Heart left ventricle (tissue), 16 donors: ENCODE data around the gene EXOC4. TPM values are rescaled to one million over a fixed set of nuclear protein-coding genes. Genes with fewer than 3 reads are reported as not detected.

Experiments
- ATAC-seq, 4 donors: fragments of 200-7000 bp; cut with Tn5 transposase; one replicate each; pipeline ENCODE4 v1.9.1; 2020 to 2022; ENCODE audit warnings: moderate library complexity in 4 of 4, mild to moderate bottlenecking in 3 of 4, moderate number of reproducible peaks in 1 of 4
- DNase-seq, 5 donors: peaks; one replicate each; pipeline ENCODE4 v3.0.0-alpha.2; 2020
- H3K27ac ChIP-seq, 12 donors: fragments of 200-600 bp; sonication (generic) in 4 of 12; one replicate each; pipeline versions ENCODE4 v1.5.0 to v1.8.0; 2016 to 2022; ENCODE audit warnings: mild to moderate bottlenecking in 2 of 12
- H3K27me3 ChIP-seq, 9 donors: fragments of 200-600 bp; sonication (generic) in 2 of 9; one replicate each; pipeline versions ENCODE4 v1.5.1 to v1.8.0; 2016 to 2022; ENCODE audit warnings: mild to moderate bottlenecking in 3 of 9
- H3K36me3 ChIP-seq, 9 donors: fragments of 200-600 bp; sonication (generic) in 2 of 9; one replicate each; pipeline versions ENCODE4 v1.5.0 to v1.8.0; 2018 to 2022; ENCODE audit warnings: mild to moderate bottlenecking in 2 of 9
- H3K4me1 ChIP-seq, 12 donors: fragments of 200-600 bp; sonication (generic) in 4 of 12; one replicate each; pipeline versions ENCODE4 v1.5.0 to v1.8.0; 2016 to 2022; ENCODE audit warnings: mild to moderate bottlenecking in 3 of 12
- H3K4me3 ChIP-seq, 12 donors: fragments of 200-600 bp; sonication (generic) in 4 of 12; one replicate each; pipeline versions ENCODE4 v1.5.0 to v1.8.0; 2017 to 2022; ENCODE audit warnings: mild to moderate bottlenecking in 9 of 12, moderate library complexity in 4 of 12
- H3K9me3 ChIP-seq, 12 donors: fragments of 200-600 bp; sonication (generic) in 4 of 12; one replicate each; pipeline versions ENCODE4 v1.5.0 to v1.8.0; 2016 to 2022; ENCODE audit warnings: mild to moderate bottlenecking in 1 of 12
- POLR2A ChIP-seq, 2 donors: fragments of 450-650 bp; IDR thresholded peaks; one replicate each; pipeline ENCODE4 v1.6.1; 2017; ENCODE audit warnings: antibody characterized with exemption in 2 of 2, mild to moderate bottlenecking in 2 of 2, moderate library complexity in 2 of 2
- WGBS, 4 donors: extraction: QIAGEN DNeasy Blood & Tissue Kit in 2 of 4; methylation state at CpG; one replicate each; pipeline versions ENCODE4 v1.1.5 to v1.1.7; 2013 to 2018; 5-methylcytosine and 5-hydroxymethylcytosine counted together
- intact Hi-C, 10 donors: fragments of 100-400 bp; cut with DNase I; formaldehyde crosslinking; loops; one replicate each; pipeline versions ENCODE4 v1.11.1 to v1.14.2; 2022
- polyA plus RNA-seq, 2 donors: library from polyadenylated mRNA; stranded (reverse); fragments of 200-250 nt; gene quantifications; one replicate each; pipeline ENCODE4 v1.2.3, GENCODE V29; 2013
- total RNA-seq, 9 donors: library from RNA; depleted of rRNA in 2 of 9; stranded (reverse); fragments of >200 nt in 2 of 9; fragmentation: NEBNext Ultra II Directional in 3 of 9; extraction: Animal tissue kit (Norgen Biotek cat#: 25700) in 3 of 9; gene quantifications; one replicate each; pipeline versions ENCODE4 v1.1.0 to v1.2.4, GENCODE V29; 2016 to 2023
- TF ChIP-seq, protein P1 (sequence below), 12 donors: fragments of 200-600 bp; sonication (generic) in 4 of 12; IDR thresholded peaks; one replicate each; pipeline versions ENCODE4 v1.5.0 to v1.8.0; 2018 to 2022; ENCODE audit warnings: antibody characterized with exemption in 12 of 12, mild to moderate bottlenecking in 5 of 12
- donor health status: ischemic (EF 13 %, LVEDD 7.1; RV severe dilation, severe dysfunction).
- donor health status: healthy with polysubstance abuse.
- donor health status: DM: no; HTN: yes; CAD: no.
- donor health status: DM: no; HTN: no; CAD: no.
- donor health status: ischemic (EF 25% LVEDD 6.9; RV normal size, moderate dysfunction).
- donor health status: ischemic (EF 25% LVEDD 5.7; RV mildly dilated, moderate dysfunction).
- donor health status: healthy.
- donor health status: DM: yes; HTN: yes; CAD: no.
- donor health status: ischemic (EF 35%, LVEDD 5.7; RV mildly dilated, moderate dysfunction).
- donor health status: nonischemic (EF 11% LVEDD 7.7; RV severe dilation, severe dysfunction).
- donor health status: DM: yes; HTN: yes; CAD: no.
- donor health status: PGD.
- donor health status: ischemic (EF 29% LVEDD 5.4; RV normal size, mild dysfunction).
- donor health status: nonischemic (EF 23%, LVEDD 6.1; RV moderate dilation, normal function).

Gene EXOC4
- total and polyA plus RNA-seq, 11 donors = 8.8 to 61.2 (median 33.8) TPM

DNA sequence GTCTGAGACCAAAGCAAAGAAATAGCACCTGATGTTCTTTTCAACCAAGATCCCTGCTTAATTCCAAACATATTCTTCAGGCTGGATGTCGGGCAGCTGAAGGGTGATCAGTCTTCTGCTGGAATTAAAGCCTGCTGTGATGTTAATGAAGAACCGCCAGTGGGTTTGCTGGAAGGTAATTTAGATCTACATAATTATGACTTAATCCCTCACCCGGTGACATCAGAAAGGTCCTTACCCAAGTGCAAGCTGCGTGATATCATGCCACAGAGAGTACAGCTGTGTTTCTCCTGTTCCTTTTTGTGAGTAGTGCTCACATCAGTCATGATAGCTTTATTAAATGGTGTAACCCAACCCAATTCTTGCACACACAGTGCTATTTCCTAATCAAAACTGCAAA lies 845.2 kb downstream of the EXOC4 start:
- no peak for ATAC-seq
- no peak overlapping the region for H3K27ac ChIP-seq
- WGBS, 4 donors = 87 to 96% (median 89%) methylated on average over 4 of the region's 4 CpGs
- no peak for DNase-seq
- intact Hi-C loops = loop anchor here in 1 of 10 donors (2.0 kb wide), 1 partner anchor 17 kb away; no protein-coding TSS in a partner anchor
- peaks cover 0 to 18% (median 0%) of the 10 kb centered on the region in 12 donors for H3K9me3 ChIP-seq
- TF ChIP-seq POLR2A (IDR thresholded peaks at IDR 0.05) = no peak
- TF ChIP-seq, protein P1, sequence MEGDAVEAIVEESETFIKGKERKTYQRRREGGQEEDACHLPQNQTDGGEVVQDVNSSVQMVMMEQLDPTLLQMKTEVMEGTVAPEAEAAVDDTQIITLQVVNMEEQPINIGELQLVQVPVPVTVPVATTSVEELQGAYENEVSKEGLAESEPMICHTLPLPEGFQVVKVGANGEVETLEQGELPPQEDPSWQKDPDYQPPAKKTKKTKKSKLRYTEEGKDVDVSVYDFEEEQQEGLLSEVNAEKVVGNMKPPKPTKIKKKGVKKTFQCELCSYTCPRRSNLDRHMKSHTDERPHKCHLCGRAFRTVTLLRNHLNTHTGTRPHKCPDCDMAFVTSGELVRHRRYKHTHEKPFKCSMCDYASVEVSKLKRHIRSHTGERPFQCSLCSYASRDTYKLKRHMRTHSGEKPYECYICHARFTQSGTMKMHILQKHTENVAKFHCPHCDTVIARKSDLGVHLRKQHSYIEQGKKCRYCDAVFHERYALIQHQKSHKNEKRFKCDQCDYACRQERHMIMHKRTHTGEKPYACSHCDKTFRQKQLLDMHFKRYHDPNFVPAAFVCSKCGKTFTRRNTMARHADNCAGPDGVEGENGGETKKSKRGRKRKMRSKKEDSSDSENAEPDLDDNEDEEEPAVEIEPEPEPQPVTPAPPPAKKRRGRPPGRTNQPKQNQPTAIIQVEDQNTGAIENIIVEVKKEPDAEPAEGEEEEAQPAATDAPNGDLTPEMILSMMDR (IDR thresholded peaks at IDR 0.05) = no peak
- H3K4me1 ChIP-seq = no peaks in the 10 kb centered on the region
- H3K4me3 ChIP-seq = no peak overlapping the region
- no peaks in the 10 kb centered on the region for H3K27me3 ChIP-seq
- no peaks in the 10 kb centered on the region for H3K36me3 ChIP-seq

DNA sequence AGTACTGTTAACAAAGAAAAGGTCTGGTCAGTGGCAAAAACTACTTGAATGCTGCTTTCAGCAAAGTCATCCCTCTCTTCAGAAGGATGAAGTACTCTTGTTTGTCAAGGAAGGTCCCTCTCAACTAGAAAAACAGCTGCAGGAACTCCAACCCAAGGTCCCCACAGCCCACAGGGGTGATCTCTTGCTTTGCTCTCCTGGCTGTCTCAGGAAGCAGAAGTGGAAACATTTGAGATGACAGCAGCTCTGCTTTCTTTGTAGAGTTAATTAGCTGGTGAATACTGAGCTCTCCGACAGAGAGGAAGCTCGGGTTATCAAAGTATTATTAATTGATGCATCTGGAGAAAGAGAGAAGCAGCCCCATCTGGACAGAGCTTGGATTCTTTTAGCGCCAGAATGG lies 848.8 kb downstream of the EXOC4 start:
- intact Hi-C loops = no loop called here
- Histone ChIP-seq H3K4me1 (no peaks in the 10 kb centered on the region), H3K36me3 (no peaks in the 10 kb centered on the region), H3K27me3 (no peaks in the 10 kb centered on the region), H3K4me3 (no peak overlapping the region), H3K9me3 (no peaks in the 10 kb centered on the region), H3K27ac (no peak overlapping the region)
- no peak for ATAC-seq
- TF ChIP-seq, protein P1 (IDR thresholded peaks at IDR 0.05) = no peak
- no peak for TF ChIP-seq POLR2A (IDR thresholded peaks at IDR 0.05)
- no peak for DNase-seq
- 31 to 48% (median 33%) methylated on average over 2 to 3 of the region's 3 CpGs; no CpG with 5 or more reads in 1 of the 4 donors for WGBS, 4 donors

DNA sequence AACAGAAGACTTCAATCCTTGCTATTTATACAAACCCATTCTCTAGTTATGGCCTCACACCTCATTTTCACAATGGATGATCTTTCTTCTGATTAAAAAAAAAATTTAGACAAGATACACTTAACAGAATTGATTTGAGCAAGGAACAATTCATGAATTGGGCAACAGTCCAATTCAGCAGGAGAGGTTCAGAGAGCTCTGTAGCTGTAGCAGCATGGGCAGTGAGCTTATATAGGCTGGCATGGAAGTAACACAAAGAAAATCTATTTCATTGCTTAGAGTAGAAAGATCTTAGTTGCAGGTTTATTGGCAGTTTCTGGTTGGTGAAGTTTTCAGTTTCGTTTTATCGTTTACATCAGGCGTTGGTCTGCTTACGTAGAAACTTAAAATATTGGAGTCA lies 851.3 kb downstream of the EXOC4 start:
- Histone ChIP-seq H3K9me3 (no peaks in the 10 kb centered on the region), H3K4me3 (no peak overlapping the region), H3K4me1 (no peaks in the 10 kb centered on the region), H3K36me3 (no peaks in the 10 kb centered on the region), H3K27me3 (no peaks in the 10 kb centered on the region), H3K27ac (no peak overlapping the region)
- 95 to 99% (median 97%) methylated on average over 4 of the region's 4 CpGs; no CpG with 5 or more reads in 1 of the 4 donors for WGBS, 4 donors
- intact Hi-C loops = no loop called here
- DNase-seq (no peak), ATAC-seq (no peak)
- no peak for TF ChIP-seq POLR2A (IDR thresholded peaks at IDR 0.05)

DNA sequence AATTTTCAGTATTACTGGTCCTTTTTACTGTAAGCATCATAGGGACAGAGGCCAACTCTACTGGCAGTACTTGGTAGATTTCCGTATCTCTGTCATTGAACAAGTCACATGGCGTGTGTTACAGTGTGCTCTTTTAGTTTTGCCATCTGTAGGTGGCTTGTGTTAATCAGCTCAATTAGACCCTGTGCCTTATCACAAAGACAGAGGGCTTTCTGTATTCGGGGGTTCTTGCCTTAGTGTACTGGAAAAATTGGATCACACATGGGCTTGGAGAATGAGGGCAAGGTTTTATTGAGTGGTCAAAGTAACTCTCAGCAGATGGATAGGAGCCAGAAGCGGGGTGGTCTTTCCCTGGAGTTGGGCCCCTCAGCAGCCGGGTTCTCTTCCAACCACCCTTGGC lies 853.0 kb downstream of the EXOC4 start:
- no peak overlapping the region for H3K4me3 ChIP-seq
- intact Hi-C loops = no loop called here
- H3K4me1 ChIP-seq = no peaks in the 10 kb centered on the region
- no peak overlapping the region for H3K27ac ChIP-seq
- H3K9me3 ChIP-seq = no peaks in the 10 kb centered on the region
- 57 to 70% (median 66%) methylated on average over 3 to 5 of the region's 5 CpGs; no CpG with 5 or more reads in 1 of the 4 donors for WGBS, 4 donors
- H3K27me3 ChIP-seq = no peaks in the 10 kb centered on the region
- ATAC-seq (no peak), DNase-seq (no peak)
- TF ChIP-seq, protein P1 (IDR thresholded peaks at IDR 0.05) = no peak
- no peak for TF ChIP-seq POLR2A (IDR thresholded peaks at IDR 0.05)
- H3K36me3 ChIP-seq = no peaks in the 10 kb centered on the region

DNA sequence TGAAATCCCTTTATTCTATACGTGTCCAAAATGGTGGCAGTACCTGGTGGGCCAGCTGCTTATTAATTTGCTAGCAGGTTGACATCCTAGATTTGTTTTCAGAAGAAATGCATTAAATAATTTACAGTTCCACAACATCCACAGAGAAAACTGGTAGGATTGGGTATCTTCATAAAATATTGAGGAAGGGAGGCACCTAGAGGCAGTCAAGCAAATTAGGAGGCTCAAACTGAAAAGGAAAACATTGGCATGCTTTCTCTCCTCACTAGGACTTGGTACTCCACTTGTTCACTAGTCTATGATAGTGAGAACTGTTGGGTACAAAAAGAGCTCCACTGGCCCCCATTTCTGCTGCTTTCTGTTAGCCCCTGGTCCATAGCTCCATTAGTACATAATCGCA lies 855.9 kb downstream of the EXOC4 start:
- no peak for TF ChIP-seq POLR2A (IDR thresholded peaks at IDR 0.05)
- TF ChIP-seq, protein P1 (IDR thresholded peaks at IDR 0.05) = peak in 1 of 12 donors; percentile 9
- DNase-seq = no peak
- no peak overlapping the region for H3K27ac ChIP-seq
- H3K4me1 ChIP-seq = no peaks in the 10 kb centered on the region
- H3K36me3 ChIP-seq = no peaks in the 10 kb centered on the region
- no peak overlapping the region for H3K4me3 ChIP-seq
- 50 to 93% (median 91%) methylated on average over 2 of the region's 2 CpGs; no CpG with 5 or more reads in 1 of the 4 donors for WGBS, 4 donors
- intact Hi-C loops = no loop called here
- no peaks in the 10 kb centered on the region for H3K27me3 ChIP-seq
- H3K9me3 ChIP-seq = no peaks in the 10 kb centered on the region
- ATAC-seq = no peak
